Kidney epithelial cell (primary cell): ENCODE results near the gene COPS3. TPM values are rescaled to one million over a fixed set of nuclear protein-coding genes. Genes with fewer than 3 reads are reported as not detected.

Experiments
- DNase-seq: peaks from one replicate; pipeline ENCODE4 v3.0.0-alpha.2; 2010; ENCODE audit warnings: low read depth
- H3K27me3 ChIP-seq: 2 replicates; pipeline ENCODE4 v1.6.0; 2011; ENCODE audit warnings: low read length; ENCODE audit not compliant: control insufficient read depth, insufficient read depth
- H3K36me3 ChIP-seq: 2 replicates; pipeline ENCODE4 v1.5.1; 2011; ENCODE audit warnings: low read length; ENCODE audit not compliant: control insufficient read depth, insufficient read depth
- H3K4me3 ChIP-seq: 2 replicates; pipeline ENCODE4 v1.5.1; 2011; ENCODE audit warnings: low read depth, mild to moderate bottlenecking, control low read depth, low read length
- total RNA-seq: library from RNA; depleted of rRNA; stranded (reverse); fragments of >200 nt; gene quantifications from 2 replicates; pipeline ENCODE4 v1.2.3, GENCODE V29; 2015
- TF ChIP-seq, protein P1 (sequence below): IDR thresholded peaks from 2 replicates; pipeline ENCODE4 v1.5.1; 2011; ENCODE audit warnings: mild to moderate bottlenecking, moderate library complexity, low read length, control low read depth, inconsistent platforms; ENCODE audit not compliant: insufficient read depth, poor library complexity, severe bottlenecking

COPS3 gene
- total RNA-seq, 1 donor from 2014 or later, result 68.5 TPM

DNA sequence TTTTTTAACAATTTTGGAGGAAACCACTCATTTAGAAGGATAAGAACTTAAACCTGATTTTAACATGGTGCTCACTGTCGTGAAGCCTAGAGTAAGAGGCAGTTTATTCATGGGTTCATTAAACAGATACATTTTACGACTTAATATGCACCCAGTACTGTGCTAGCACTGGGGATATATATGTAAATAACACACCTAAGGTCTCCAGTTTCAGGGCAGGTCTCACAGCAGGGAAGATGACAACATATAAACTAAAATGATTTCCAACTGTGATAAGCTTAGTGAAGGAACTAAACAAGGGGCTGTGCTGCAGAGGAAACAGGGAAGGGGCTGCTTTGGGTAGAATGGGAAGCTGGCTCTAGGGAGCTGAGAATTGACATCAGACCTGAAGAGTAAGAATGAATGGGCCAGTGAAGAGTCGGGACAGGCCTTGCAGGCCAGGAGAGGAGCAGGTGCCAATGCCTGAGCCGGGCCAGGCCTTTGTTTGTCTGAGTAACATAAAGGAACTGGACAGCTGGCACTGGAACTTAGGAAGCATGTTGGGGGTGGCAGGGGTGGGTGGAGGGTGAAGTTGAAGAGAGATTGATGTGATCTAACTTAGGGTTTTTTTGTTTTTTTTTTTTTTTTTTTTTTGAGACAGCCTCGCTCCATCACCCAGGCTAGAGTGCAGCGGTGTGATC lies 34.2 kb upstream of the COPS3 start:
- no peak for DNase-seq

DNA sequence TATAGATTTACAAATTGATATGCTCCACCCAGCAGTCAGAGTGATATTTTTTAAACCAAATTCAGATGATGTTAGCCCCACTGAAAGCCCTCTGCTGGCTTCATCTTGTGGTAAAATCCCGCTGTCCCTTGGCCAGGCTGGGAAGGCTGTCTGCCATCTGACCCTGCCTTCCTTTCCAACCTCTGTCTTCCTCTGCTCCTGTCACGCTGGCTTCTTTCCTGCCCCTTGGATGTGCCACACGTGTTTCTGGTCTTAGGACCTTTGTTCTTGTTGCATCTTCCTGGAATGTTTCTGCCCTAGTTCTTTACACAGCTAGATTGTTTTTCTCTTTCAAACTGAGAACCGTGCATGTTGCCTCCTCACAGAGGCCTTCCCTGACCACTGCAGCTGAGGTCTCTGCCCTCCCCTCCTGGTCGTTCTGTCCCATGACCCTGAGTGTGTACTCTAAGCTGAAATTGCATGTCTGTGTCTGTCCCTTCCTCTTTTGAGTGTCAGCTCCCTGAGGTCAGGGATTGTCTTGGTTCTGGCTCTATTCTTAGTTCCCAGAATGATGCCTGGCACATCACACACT lies 33.5 kb upstream of the COPS3 start:
- Histone ChIP-seq H3K4me3 (no peak overlapping the region), H3K27me3 (no peaks in the 10 kb centered on the region), H3K36me3 (no peaks in the 10 kb centered on the region)
- TF ChIP-seq, protein P1, sequence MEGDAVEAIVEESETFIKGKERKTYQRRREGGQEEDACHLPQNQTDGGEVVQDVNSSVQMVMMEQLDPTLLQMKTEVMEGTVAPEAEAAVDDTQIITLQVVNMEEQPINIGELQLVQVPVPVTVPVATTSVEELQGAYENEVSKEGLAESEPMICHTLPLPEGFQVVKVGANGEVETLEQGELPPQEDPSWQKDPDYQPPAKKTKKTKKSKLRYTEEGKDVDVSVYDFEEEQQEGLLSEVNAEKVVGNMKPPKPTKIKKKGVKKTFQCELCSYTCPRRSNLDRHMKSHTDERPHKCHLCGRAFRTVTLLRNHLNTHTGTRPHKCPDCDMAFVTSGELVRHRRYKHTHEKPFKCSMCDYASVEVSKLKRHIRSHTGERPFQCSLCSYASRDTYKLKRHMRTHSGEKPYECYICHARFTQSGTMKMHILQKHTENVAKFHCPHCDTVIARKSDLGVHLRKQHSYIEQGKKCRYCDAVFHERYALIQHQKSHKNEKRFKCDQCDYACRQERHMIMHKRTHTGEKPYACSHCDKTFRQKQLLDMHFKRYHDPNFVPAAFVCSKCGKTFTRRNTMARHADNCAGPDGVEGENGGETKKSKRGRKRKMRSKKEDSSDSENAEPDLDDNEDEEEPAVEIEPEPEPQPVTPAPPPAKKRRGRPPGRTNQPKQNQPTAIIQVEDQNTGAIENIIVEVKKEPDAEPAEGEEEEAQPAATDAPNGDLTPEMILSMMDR, result no peak
- DNase-seq, result no peak

More for the DNA sequence above, 34.2 kb upstream of the COPS3 start:
- Histone ChIP-seq H3K4me3 (no peak overlapping the region), H3K36me3 (no peaks in the 10 kb centered on the region), H3K27me3 (no peaks in the 10 kb centered on the region)
- TF ChIP-seq, protein P1, result no peak

DNA sequence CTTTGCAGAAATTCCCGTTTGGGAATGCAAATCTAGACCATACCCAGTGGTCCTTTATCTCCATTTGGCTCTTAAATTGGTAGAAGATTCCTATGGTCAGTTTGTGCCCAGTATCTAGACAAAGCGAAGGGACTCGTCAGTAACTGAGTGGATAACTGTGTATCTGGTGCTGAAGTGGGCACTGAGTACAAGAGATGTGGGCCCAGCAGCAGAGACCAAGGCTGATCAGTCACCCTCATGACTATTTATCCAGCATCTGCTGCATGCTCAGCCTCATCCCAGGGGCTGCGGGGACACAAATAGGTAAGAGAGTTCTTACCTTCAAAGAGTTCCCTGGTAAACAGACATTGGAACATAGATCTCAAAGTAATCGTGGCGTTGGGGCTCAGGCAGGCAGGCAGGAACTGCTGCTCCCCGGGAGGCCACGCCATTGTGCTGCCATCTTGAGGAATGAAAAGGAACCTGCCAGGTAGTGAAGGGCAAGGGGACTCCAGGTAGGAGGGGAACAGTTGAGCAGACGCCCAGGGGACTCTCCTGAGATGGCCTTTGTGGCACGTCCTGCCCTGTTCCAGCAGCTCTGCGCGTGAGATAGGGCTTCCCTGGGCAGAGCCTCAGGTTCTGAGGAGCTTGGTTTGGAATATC lies 32.4 kb upstream of the COPS3 start:
- Histone ChIP-seq H3K27me3 (no peaks in the 10 kb centered on the region), H3K4me3 (no peak overlapping the region), H3K36me3 (no peaks in the 10 kb centered on the region)
- TF ChIP-seq, protein P1, result peak; percentile 82
- peak; percentile 26 for DNase-seq

DNA sequence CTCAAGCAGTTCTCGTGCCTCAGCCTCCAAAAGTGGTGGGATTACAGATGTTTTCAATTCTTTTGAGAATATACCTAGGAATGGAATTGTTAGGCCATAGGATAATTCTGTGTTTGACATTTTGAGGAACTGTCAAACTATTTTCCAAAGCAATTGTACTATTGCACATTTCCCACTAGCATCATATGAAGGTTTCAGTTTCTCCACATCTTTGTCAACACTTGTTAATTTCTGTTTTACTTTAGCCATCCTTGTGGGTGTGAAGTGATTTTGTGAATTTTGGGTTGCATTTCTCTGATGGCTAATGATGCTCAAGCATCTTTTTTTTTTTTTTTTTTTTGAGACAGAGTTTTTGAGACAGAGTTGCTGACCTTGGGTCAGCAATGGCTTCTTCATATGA lies 28.3 kb upstream of the COPS3 start:
- Histone ChIP-seq H3K4me3 (no peak overlapping the region), H3K27me3 (no peaks in the 10 kb centered on the region), H3K36me3 (no peaks in the 10 kb centered on the region)
- no peak for DNase-seq
- TF ChIP-seq, protein P1, result no peak

DNA sequence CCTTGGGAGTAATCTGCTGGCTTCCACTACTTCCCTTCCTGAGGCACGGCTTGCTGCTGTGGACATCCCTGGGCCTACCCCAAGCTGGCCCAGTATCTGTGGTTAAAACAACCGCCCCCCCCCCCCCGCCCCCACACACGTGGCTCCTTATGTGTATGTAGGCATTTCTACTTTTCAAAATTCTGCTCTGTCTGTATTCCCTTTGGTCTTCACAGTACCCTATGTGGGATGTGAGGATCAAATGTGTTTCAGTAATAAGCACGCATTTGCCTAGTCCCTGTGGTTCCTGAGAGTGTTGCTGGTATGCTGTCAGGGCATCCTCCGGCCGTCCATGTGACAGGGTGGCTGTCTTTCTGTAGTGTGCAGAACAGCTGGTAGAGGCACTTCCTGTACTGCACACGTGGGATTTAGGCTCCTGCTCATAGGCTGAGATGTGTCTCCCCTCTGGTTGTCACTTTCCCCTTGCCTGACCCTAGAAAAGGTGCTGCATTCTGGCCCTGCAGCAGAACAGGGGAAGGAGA lies 24.3 kb upstream of the COPS3 start:
- TF ChIP-seq, protein P1, result no peak
- DNase-seq, result no peak
- Histone ChIP-seq H3K36me3 (no peaks in the 10 kb centered on the region), H3K4me3 (no peak overlapping the region), H3K27me3 (no peaks in the 10 kb centered on the region)
